Testis (tissue), 3 donors: ENCODE results near the gene P2RY6. TPM values are rescaled to one million over a fixed set of nuclear protein-coding genes. Genes with fewer than 3 reads are reported as not detected.

ENCODE experiments used
- DNase-seq: peaks from one replicate; pipeline ENCODE4 v3.0.0-alpha.2; 2019
- H3K27ac ChIP-seq, 2 donors: fragments of 200-600 bp; sonication (generic); one replicate each; pipeline ENCODE4 v1.5.1; 2019
- H3K27me3 ChIP-seq: fragments of 200-600 bp; sonication (generic); one replicate; pipeline ENCODE4 v1.5.1; 2019
- H3K36me3 ChIP-seq: fragments of 200-600 bp; sonication (generic); one replicate; pipeline ENCODE4 v1.5.1; 2017; ENCODE audit warnings: low read depth; ENCODE audit errors: missing control alignments
- H3K4me1 ChIP-seq: fragments of 200-600 bp; sonication (generic); one replicate; pipeline ENCODE4 v1.5.1; 2019
- H3K4me3 ChIP-seq, 2 donors: fragments of 200-600 bp; sonication (generic); one replicate each; pipeline ENCODE4 v1.5.1; 2017 to 2019
- H3K9me3 ChIP-seq: fragments of 200-600 bp; sonication (generic); one replicate; pipeline ENCODE4 v1.5.1; 2017
- CTCF ChIP-seq, 3 experiments: fragments of 450-650 bp in 2 of 3; fragments of 200-600 bp in 1 of 3; sonication (generic) in 1 of 3; IDR thresholded peaks; one replicate each; pipeline ENCODE4 v1.5.1; 2016 to 2019; ENCODE audit warnings: antibody characterized with exemption in 3 of 3, mild to moderate bottlenecking in 2 of 3, moderate library complexity in 1 of 3
- POLR2A ChIP-seq: fragments of 450-650 bp; IDR thresholded peaks from one replicate; pipeline ENCODE4 v1.6.1; 2017; ENCODE audit warnings: antibody characterized with exemption, mild to moderate bottlenecking, moderate library complexity
- WGBS, 2 donors: methylation state at CpG; one replicate each; pipeline ENCODE4 v1.1.5; 2018; 5-methylcytosine and 5-hydroxymethylcytosine counted together
- intact Hi-C: fragments of 100-400 bp; cut with DNase I; formaldehyde crosslinking; loops from one replicate; pipeline ENCODE4 v1.15.1; 2023; ENCODE audit warnings: low total_unique reads
- polyA plus RNA-seq: library from polyadenylated mRNA; stranded (reverse); fragments of 350-450 nt; fragmentation: Illumina TruSeq; extraction: RNeasy Lipid Tissue Mini Kit (QIAGEN cat#74804); gene quantifications from one replicate; pipeline ENCODE4 v1.2.3, GENCODE V29; 2014; ENCODE audit warnings: low read depth, low replicate concordance; ENCODE audit not compliant: insufficient read depth
- total RNA-seq, 2 donors: library from RNA; depleted of rRNA; stranded (reverse); fragments of >200 nt; gene quantifications; one replicate each; pipeline ENCODE4 v1.2.3, GENCODE V29; 2016

P2RY6 gene
- total and polyA plus RNA-seq, 3 donors from 2014 or later: 0.25 to 2.7 (median 0.47) TPM

GRCh38 chr11:73241300-73241699 lies 30.8 kb upstream of the P2RY6 start:
- Histone ChIP-seq H3K36me3 (no peaks in the 10 kb centered on the region), H3K27me3 (no peaks in the 10 kb centered on the region), H3K27ac (no peak overlapping the region), H3K4me3 (no peak overlapping the region), H3K9me3 (no peaks in the 10 kb centered on the region), H3K4me1 (peaks cover 7% of the 10 kb centered on the region)
- no peak for DNase-seq
- TF ChIP-seq POLR2A (no peak), CTCF (IDR thresholded peaks at IDR 0.05) (no peak)
- intact Hi-C loops: no loop called here
- WGBS, 2 donors: 86 to 92% methylated on average over 4 of the region's 4 CpGs

DNA sequence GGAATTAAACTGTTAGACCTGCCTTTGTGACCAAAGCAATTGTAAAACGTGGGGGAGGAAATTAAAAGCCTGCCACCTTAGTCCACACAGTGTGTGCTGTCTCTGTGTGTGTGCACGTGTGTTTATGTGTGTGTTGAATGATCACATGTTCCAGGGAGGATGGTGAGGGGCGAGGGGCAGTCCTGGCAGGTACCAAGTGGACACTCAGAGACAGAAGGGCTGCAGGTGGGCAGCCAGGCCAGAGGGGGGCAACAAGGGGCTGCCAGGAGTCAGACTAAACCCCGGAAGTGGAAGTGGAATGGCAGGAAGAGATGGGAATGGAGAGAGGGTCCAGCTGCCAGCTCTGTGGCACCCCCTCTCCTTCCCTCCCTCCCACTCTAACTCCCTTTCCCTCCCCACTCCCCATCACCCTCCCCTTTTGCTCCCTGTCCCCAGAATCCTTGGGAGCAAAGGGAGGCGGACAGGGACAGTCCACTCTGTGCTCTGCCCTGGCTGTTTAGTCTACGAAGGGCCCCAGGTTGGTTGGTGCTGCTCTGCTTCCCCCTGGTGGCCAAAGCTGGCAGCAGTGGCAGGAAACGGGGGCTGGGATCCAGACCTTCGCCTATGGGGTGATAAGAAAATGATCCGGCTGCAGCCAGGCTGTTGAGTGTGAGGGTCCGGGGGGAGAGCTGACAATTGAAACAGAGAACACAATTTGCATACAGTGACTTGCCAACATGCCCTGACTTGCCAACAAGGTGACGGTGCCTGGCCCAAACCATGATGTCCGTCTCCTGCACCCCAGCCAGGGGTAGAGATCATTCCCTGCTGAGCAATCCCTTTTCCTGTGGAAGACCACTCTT lies 29.7 kb upstream of the P2RY6 start:
- Histone ChIP-seq H3K27me3 (no peaks in the 10 kb centered on the region), H3K36me3 (no peaks in the 10 kb centered on the region), H3K4me1 (peaks cover 7% of the 10 kb centered on the region), H3K9me3 (no peaks in the 10 kb centered on the region), H3K27ac (no peak overlapping the region), H3K4me3 (no peak overlapping the region)
- TF ChIP-seq CTCF (IDR thresholded peaks at IDR 0.05): peak; percentile 78 to 85 (median 80)
- TF ChIP-seq POLR2A: no peak
- WGBS, 2 donors: 33 to 41% methylated on average over 12 of the region's 12 CpGs
- peak; percentile 81 for DNase-seq
- intact Hi-C loops: no loop called here

DNA sequence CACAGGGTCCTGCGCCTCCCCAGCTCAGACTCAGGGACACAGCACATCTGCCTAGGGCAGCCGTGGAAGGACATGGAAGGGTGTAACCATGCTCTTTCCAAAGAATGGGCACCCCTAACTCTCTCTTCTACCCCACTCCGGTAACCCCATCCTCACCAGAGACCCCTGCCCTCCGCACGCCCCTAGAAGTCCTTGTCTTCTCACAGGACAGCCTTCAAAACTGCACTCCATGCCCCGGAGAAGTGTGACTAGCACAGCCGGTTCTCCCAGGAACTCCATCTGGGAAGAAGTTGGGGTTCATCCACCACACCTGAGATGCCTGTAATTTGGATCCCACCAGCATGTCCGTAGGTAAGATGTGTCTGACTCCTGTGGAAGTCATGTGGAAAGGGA lies 29.0 kb upstream of the P2RY6 start:
- no peak for DNase-seq
- H3K27me3 ChIP-seq: no peaks in the 10 kb centered on the region
- WGBS, 2 donors: 78 to 89% methylated on average over 7 to 8 of the region's 8 CpGs
- H3K9me3 ChIP-seq: no peaks in the 10 kb centered on the region
- H3K4me1 ChIP-seq: peaks cover 7% of the 10 kb centered on the region
- H3K27ac ChIP-seq: no peak overlapping the region
- no peak overlapping the region for H3K4me3 ChIP-seq
- H3K36me3 ChIP-seq: no peaks in the 10 kb centered on the region
- intact Hi-C loops: no loop called here
- no peak for TF ChIP-seq CTCF (IDR thresholded peaks at IDR 0.05)
- no peak for TF ChIP-seq POLR2A

GRCh38 chr11:73244589-73245240 lies 27.4 kb upstream of the P2RY6 start:
- H3K4me3 ChIP-seq: no peak overlapping the region
- no peak overlapping the region for H3K27ac ChIP-seq
- no peak for DNase-seq
- intact Hi-C loops: no loop called here
- H3K4me1 ChIP-seq: peaks cover 7% of the 10 kb centered on the region
- no peaks in the 10 kb centered on the region for H3K27me3 ChIP-seq
- no peaks in the 10 kb centered on the region for H3K36me3 ChIP-seq
- WGBS, 2 donors: 59 to 62% methylated on average over 4 of the region's 4 CpGs
- no peaks in the 10 kb centered on the region for H3K9me3 ChIP-seq
- TF ChIP-seq CTCF (IDR thresholded peaks at IDR 0.05): no peak
- TF ChIP-seq POLR2A: no peak
